GM19372 (cell line): ENCODE data around the gene IKBKE.

ENCODE experiments used
- ATAC-seq: cut with Tn5 transposase; IDR thresholded peaks from one replicate; pipeline ENCODE4 v1.9.1; 2021; ENCODE audit warnings: mild to moderate bottlenecking, low read depth, moderate library complexity; ENCODE audit not compliant: unreplicated experiment

IKBKE gene

GRCh38 chr1:206537141-206537540 lies 66.9 kb downstream of the IKBKE start:
- no peak for ATAC-seq

- ATAC-seq: no peak
Measured at GRCh38 chr1:206538086-206538770, 68.0 kb downstream of the IKBKE start.

- ATAC-seq: no peak
Measured at GRCh38 chr1:206538901-206539640, 68.8 kb downstream of the IKBKE start.

- ATAC-seq: no peak
Measured at GRCh38 chr1:206540044-206540780, 69.9 kb downstream of the IKBKE start.

GRCh38 chr1:206541236-206541833 lies 71.1 kb downstream of the IKBKE start:
- ATAC-seq: no peak

GRCh38 chr1:206544562-206545257 lies 74.4 kb downstream of the IKBKE start:
- no peak for ATAC-seq

GRCh38 chr1:206545351-206545750 lies 75.1 kb downstream of the IKBKE start:
- ATAC-seq: no peak
